Measurements from ENCODE around the gene SKIDA1.

SKIDA1 gene

DNA sequence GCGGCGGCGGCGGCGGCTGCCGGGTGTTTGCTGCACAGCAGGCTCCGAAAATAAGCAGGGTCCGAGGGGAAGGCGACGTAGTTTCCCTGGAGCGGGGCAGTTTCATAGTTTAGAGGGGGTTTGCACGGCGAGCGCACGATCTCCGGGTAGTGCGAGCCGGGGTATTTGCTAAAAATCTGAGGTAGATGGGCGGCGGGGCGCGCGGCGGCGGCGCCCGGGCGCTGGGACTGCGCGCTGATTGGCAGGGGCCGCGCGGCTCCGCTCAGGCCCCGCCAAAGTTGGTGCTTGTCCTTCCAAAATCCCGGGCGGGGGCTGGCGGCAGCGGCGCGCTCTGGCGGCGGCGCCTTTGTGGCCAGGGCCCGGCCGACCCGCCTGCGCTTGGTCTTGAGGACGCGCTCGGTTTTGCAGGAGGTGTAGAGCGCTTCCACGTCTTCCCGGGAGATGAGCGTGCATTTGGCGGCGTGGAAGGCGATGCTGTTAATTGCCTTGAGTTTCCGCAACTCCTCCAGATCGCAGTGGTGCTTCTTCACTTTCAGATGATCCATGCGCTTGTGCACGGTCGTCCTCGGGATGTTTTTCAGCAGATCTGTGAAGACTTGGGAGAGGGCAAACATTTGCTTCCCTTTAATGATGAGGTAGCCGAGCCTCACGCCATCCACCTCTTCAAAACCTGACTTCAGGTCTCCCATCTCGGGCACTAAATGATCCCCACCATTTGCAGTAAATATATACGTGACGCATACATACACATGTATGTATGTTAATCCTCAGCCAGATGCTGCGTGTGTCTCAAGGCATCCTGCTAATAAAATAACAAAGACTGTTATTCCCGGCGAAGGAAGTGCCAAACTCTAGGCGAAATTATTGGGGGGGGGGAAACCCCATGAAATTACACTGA lies 8.1 kb downstream of the SKIDA1 start:
- no peak for DNase-seq (ENCODE audit: low read depth)

DNA sequence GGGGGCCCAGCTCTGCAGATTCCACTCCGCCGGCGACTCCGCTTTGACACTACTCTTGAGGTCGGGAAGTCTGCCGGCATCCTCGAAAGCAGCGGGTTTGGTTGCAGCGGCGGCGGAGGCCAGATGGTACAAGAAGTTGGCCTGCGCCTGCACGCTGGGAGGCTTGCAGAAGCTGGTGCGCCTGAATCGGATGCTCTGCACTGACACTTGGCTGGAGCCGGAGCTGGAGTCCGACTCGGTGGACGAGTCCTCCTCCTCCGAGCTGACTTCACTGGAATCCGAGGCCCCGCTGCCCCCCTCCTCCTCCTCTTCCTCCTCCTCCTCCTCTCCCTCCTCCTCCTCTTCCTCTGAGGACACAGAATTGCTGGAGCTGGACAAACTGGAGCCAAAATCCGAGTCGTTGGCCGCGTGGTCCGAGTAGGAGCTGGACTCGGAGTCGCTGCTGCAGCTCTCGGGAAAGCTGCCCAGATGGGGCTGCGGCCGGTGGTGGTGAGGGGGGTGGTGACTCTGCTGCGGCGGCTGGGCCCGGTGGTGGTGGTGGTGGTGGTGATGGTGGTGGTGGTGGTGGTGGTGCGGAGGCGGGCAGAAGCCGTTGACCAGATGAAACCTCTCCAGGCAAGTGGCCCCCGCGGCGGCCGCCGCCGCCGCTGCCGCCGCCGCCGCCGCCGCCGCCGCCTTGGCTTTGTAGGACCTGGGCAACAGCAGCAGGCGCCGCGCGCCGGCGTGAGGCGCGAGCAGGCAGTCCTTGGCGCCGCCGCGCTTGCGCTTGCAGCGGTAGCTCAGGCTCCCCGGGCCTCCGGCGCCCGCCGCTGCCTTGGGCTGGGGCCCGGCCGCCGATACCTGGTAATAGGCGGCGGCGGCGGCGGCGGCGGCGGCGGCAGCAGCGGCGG lies 9.0 kb downstream of the SKIDA1 start:
- DNase-seq (ENCODE audit: low read depth), result no peak

GRCh38 chr10:21515361-21516241 lies 9.9 kb downstream of the SKIDA1 start:
- no peak for DNase-seq (ENCODE audit: low read depth)

DNA sequence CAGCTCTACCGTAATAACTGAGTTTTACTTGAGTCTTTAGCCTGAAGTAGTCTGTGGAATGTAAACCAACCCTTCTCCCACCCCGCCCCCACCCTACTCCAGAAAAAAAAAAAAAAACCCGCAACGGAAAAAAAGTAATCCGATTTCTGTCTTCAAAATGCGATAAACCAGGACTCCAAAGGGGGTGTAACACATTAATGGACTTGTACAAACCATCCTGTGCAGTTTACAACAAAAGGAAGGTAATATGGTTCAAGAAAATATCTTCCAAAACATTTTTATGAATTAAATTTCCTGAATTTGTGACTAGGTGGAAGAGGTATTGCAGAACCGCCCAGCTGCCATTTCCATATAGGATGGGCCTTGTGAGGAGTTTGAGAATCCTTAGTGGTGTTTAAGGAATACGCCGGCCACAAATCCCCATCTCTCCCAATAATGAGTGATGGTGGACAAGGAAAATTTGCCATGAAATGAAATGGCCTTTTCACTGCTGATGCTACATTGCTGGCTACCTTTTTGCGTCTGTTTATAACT lies 10.6 kb downstream of the SKIDA1 start:
- DNase-seq (ENCODE audit: low read depth), result no peak

GRCh38 chr10:21514129-21514817 lies 11.2 kb downstream of the SKIDA1 start:
- DNase-seq (ENCODE audit: low read depth), result no peak

DNA sequence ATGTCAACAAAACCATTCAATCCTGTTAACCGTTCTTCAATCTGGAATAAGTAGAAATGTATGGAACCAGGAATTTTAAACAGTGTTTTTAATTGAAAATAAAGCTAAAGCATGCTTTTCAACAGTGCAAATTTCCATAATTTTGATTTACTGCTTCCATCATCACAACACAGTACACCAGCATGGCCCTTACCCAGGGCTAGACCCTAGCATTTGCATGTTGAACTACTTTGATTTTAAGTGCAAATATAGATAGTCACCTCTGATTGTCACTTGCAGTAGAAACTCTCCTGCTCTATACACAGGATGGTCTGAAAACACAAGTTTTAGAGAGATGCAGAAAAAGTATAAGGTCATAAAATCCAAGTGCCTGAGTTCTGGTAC lies 12.1 kb downstream of the SKIDA1 start:
- no peak for DNase-seq (ENCODE audit: low read depth)

DNA sequence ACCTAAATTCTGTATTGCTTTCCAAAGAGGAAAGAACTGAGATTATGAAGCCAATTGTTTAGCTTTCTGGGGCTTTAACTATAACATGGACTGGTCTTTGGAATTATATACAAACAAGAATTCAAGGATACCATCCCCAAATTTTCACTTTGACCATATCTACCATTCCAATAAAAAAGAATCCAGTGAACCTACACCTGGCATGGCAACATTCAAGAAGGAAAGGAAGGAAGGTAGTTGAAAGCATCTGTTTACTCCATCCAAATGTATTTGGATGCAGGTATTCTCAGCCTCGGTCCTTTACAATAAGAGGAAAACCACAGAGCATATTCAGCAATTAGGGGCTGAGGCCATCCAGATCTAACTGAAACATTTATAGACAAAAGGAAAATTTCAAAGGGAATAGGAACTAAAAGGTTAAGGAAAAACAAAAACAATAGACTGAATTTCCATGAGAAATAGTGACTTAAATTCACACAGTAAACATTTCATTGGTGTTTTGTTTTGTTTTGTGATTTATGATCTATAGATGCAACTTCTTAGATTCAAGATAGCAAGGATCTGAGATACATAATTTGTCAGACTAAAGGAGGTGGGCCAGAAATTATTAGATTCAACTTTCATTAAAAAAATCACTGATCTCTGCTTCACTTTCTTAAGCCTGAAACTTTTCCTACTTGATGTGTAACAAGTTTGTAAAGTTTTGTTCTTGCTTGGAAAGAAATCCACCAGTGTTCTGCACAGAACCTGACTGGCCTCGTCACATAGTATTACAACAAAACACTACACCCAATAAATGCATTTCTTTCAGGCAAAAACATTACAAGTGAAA lies 12.7 kb downstream of the SKIDA1 start:
- no peak for DNase-seq (ENCODE audit: low read depth)

- no peak for DNase-seq (ENCODE audit: low read depth)
Observed at GRCh38 chr10:21511946-21512572, 13.4 kb downstream of the SKIDA1 start.

- DNase-seq (ENCODE audit: low read depth), result no peak
Observed at GRCh38 chr10:21511095-21511570, 14.3 kb downstream of the SKIDA1 start.

DNA sequence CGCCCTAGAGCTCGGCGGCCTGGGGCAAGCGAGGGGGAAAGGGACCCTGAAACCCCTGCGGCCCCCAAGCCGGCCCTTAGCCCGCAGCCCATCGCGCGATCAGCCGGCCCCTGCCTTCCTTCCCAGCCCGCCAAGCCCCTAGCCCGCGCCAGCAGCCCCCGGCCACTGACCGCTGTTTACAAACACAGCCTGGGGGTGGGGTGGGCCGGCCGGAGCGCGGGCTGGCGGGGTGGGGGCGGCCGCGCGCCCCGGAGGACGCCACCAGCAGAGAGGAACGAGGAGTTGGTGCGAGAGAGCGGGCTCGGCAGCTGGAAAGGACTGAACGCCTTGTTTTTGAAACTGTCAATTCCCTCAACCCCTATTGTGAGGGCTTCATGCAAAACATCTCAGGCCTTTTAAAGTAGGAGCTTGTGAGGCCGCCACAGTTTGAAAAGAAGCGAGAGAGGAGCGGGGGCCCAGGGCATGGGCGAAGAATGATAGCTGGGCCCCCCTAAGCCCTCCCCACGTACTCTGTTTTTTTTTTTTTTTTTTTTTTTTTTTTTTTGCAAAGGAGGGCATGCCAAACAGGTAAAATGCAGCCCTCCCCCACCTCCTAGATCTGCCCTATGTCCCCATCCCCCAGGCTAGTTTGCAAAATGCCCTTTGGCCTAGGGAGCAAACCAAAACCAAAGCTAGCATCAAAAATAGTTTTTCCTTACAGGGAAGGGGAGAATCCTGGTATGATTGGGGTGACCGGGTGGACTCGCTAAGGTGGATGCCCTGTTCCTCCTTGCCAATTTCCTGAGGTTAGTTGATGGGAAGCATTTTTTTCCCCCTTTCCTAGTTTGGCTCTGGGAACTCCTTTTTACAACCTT lies 15.0 kb downstream of the SKIDA1 start:
- DNase-seq (ENCODE audit: low read depth), result no peak

DNA sequence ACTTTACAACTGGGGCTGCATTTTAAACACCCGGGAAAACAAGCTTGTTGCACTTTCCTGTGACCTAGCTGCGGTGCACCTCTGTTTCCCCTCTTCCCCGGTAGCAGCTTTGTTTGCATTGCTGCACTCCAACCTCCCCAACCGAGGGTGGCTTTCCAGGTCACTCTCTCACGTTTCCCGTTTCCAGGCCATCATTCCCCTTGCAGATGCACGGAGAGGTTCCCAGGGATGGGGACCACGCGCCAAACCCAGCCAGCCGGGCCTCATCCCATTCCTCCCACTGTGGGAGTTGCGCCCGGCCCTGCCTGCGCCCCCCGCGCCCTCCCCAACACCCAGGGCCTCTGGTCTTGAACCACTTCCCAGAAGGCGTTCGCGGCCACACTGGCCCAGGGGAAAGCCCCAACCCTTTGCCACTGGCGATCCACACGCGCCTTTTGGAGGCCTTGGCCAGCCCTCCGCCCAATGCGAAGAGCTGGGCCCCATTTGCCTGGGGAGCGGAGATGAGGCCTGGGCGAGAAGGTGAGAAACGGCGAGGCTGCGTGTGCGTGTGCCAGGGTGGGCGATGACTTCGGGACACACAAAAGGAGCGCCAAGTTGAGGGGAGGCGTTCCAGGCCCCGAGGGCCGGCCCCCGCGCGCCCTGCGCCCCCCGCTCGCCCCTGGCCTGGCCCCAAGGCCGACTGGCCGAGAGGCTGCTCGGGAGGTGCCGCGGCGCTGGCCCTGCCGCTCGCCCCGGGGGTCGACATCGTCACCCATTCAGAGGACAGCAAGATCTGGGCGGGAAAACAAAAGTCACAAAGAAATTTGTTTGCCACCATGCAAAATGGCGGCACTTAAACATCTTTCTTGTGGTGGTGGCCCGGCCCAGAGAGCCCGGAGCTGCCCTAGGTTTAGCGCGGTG lies 15.9 kb downstream of the SKIDA1 start:
- DNase-seq (ENCODE audit: low read depth), result no peak

- DNase-seq (ENCODE audit: low read depth), result no peak
Observed at GRCh38 chr10:21508706-21509331, 16.7 kb downstream of the SKIDA1 start.

DNA sequence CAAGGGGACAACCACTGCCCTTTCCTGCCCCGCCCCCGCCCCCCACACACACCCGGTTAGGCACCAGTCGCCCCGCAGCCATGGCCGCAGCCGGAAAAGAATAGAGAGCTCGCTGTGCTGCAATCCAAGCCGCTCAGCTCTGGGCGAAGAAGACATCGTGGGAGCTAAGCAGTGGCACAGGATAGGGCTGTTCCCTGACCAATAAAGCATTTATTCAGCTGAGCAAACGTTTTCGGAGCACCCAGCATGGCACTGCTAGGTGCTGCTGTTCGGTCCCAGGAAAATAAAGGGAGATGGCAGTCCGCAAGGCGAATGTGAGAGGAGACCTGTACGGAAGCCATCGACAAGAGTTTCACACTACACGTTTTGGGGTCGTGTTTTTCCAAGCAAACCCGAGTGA lies 18.3 kb downstream of the SKIDA1 start:
- DNase-seq (ENCODE audit: low read depth), result no peak

GRCh38 chr10:21506351-21506750 lies 19.1 kb downstream of the SKIDA1 start:
- no peak for DNase-seq (ENCODE audit: low read depth)

GRCh38 chr10:21505711-21506278 lies 19.7 kb downstream of the SKIDA1 start:
- no peak for DNase-seq (ENCODE audit: low read depth)

DNA sequence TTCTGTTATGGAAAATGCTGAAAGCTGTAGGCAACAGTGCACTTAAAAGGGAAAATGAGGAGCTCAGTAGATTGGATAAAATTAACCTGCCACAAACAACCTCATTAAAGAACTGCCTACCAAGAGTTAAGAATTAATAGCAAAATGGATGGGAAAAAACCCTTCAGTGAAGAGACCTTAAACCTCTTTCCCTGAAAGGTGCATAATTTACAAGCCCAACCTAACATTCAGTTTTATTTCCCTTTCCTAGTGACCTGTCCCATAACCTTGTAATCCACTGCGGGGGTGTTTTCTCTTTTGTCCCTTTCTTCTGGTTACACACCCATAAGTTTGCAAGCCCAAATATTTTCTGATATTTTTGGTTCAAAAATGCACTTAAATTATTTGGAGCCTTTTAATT lies 21.9 kb downstream of the SKIDA1 start:
- no peak for DNase-seq (ENCODE audit: low read depth)

DNA sequence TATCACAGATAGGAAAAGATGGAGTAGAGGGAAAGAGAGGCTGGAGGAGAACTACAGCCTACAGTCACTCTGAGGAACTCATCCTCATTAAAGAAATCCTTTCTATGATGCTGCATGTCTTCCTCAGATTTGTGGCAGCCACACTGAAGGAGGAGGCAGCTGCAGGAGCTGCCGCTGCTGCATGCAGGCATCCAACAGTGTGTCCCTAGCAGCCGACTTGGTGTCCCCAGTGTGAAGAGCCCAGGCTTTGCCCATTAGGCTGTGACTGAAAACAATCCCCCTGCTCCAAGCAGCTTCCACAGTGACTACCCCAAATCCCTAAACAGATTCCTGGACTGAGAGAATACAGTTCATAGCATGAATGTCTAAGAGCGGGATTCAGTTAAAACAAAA lies 23.1 kb downstream of the SKIDA1 start:
- DNase-seq (ENCODE audit: low read depth), result no peak
